ENCODE results near the gene CHP1. TPM values are rescaled to one million over a fixed set of nuclear protein-coding genes. Genes with fewer than 3 reads are reported as not detected.
A peak's percentile ranks its signal among the peaks of the same experiment; 100 is the strongest.
"Not testable (repeated sequence)": the region's sequence is repeated elsewhere in the genome, so short reads cannot be mapped to it uniquely, and the experiment has no call there.

The CHP1 gene
- total RNA-seq, 1 donor from 2014 or later = 133 TPM

- DNase-seq (ENCODE audit: low read depth) = no peak
These were observed 25.0 kb downstream of the CHP1 start for GRCh38 chr15:41256103-41256502.

- no peak for DNase-seq (ENCODE audit: low read depth)
These were observed 25.5 kb downstream of the CHP1 start for GRCh38 chr15:41256577-41257038.

GRCh38 chr15:41258750-41259471 is 27.8 kb downstream of the CHP1 start:
- DNase-seq (ENCODE audit: low read depth) = peak; percentile 46

DNA sequence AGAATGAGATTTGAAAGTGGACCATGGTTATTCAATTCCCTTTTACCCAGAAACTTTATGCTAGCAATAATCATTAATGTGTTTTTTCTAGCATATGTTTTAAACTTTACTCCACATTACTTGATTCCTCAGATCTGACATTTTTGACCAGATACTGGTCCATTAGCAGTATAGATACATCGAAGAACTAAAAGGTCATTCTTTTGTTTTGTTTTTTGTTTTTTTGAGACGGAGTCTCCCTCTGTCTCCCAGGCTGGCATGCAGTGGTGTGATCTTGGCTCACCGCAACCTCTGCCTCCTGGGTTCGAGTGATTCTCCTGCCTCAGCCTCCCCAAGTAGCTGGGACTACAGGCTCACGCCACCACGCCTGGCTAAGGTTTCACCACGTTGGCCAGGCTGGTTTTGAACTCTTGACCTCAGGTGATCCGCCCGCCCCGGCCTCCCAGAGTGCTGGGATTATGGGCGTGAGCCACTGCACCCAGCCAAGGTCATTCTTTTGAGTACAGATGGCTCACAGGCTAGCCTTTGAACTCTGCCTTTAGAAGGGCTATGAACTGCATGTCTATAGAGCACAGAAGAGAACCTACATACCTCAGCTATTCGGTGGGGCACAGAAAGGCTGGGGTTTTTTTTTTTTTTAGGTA is 28.6 kb downstream of the CHP1 start:
- DNase-seq (ENCODE audit: low read depth) = no peak

- not testable (repeated sequence) for DNase-seq (ENCODE audit: low read depth)
These were observed 29.9 kb downstream of the CHP1 start for GRCh38 chr15:41260924-41261323.

GRCh38 chr15:41262571-41262970 is 31.5 kb downstream of the CHP1 start:
- DNase-seq (ENCODE audit: low read depth) = no peak

- DNase-seq (ENCODE audit: low read depth) = no peak
These were observed 32.9 kb downstream of the CHP1 start for GRCh38 chr15:41263891-41264351.

GRCh38 chr15:41269887-41270286 is 38.8 kb downstream of the CHP1 start:
- DNase-seq (ENCODE audit: low read depth) = no peak

- DNase-seq (ENCODE audit: low read depth) = no peak
These were observed 45.8 kb downstream of the CHP1 start for GRCh38 chr15:41276831-41277230.

DNA sequence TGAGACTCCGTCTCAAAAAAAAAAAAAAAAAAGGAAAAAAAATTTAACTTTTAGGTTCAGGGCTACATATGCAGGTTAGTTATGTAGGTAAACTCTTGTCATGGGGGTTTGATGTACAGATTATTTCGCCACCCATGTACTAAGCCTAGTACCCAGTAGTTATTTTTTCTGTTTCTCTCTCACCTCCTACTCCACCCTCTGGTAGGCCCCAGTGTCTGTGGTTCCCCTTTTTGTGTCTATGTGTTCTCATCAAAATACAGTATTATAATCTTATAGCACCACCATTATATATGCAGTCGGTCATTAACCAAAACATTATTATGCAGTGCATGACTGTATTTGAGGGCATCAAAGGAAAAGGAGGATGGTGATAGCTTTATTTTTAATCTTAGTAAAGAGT is 47.3 kb downstream of the CHP1 start:
- DNase-seq (ENCODE audit: low read depth) = no peak

- no peak for DNase-seq (ENCODE audit: low read depth)
These were observed 48.6 kb downstream of the CHP1 start for GRCh38 chr15:41279535-41280283.

GRCh38 chr15:41281236-41281635 is 50.2 kb downstream of the CHP1 start:
- peak; percentile 9 for DNase-seq (ENCODE audit: low read depth)

- not testable (repeated sequence) for DNase-seq (ENCODE audit: low read depth)
These were observed 51.4 kb downstream of the CHP1 start for GRCh38 chr15:41282436-41282835.

DNA sequence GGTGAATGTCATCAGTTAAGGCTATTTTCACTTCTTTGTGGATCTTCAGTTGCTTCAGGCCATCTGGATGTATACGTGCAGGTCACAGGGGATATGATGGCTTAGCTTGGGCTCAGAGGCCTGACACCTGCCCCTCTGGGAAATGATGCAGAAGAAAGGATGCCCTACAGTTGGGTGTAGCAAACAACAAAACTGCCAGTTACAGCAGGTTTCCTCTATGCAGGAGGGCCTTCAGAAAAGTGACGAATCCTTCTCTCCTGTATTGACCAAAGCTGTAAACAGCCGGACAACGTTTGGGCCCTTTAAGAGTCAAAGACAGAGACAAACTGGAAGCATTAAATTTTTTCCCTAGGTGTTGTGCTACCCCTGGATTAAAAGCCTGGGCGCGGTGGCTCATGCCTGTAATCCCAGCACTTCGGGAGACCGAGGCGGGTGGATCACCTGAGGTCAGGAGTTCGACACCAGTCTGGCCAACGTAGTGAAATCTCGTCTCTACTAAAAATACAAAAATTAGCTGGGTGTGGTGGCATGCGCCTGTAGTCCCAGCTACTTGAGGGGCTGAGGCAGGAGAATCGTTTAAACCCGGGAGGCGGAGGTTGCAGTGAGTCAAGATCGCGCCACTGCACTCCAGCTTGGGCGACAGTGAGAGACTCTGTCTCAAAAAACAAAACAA is 52.0 kb downstream of the CHP1 start:
- DNase-seq (ENCODE audit: low read depth) = not testable (repeated sequence)

GRCh38 chr15:41283653-41284426 is 52.8 kb downstream of the CHP1 start:
- peak; percentile 99 for DNase-seq (ENCODE audit: low read depth)

DNA sequence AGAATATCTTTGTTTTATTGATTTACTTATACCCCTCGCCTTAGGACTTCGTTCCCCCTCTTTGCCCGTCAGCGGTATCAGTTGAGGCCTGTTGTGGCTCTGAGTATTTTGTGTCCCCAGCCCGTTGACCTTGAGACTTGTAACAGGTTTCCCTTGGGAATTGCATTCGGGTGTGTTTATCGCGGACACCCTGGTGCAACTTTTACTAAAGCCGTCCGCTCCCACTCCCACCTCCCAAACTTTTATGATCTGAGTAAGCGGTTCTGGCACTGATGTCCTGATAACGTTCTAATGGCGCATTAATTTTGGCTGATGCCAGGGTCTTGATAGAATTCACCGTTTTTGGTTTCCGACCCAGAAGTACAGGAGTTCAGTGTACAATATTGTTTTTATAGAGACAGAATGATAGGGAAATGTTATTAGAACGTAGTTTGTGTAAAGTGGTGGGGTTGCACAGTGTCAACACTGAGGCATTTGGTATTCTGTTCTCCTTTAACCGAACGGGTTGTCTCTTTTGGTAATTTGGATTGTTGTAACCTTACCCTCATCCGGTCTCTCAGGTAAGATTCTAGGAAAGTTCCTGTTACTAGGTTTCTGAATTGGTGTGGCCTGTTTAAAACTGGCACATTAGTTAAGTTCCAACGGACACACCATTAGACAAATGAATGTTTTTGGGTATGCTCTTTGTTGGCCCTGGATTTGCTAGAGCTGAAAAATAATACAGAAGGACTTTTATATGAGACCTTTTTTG is 53.5 kb downstream of the CHP1 start:
- peak; percentile 40 for DNase-seq (ENCODE audit: low read depth)

DNA sequence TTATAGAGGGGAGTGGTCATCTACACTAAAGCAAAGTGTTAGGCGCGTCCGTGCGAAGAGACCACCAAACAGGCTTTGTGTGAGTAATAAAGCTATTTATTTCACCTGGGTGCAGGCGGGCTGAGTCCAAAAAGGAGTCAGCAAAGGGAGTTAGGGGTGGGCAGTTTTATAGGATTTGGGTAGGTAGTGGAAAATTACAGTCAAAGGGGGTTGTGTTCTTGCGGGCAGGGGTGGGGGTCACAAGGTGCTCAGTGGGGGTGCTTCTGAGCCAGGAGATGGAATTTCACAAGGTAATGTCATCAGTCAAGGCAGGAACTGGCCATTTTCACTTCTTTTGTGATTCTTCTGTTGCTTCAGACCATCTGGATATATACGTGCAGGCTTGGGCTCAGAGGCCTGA is 54.2 kb downstream of the CHP1 start:
- no peak for DNase-seq (ENCODE audit: low read depth)

DNA sequence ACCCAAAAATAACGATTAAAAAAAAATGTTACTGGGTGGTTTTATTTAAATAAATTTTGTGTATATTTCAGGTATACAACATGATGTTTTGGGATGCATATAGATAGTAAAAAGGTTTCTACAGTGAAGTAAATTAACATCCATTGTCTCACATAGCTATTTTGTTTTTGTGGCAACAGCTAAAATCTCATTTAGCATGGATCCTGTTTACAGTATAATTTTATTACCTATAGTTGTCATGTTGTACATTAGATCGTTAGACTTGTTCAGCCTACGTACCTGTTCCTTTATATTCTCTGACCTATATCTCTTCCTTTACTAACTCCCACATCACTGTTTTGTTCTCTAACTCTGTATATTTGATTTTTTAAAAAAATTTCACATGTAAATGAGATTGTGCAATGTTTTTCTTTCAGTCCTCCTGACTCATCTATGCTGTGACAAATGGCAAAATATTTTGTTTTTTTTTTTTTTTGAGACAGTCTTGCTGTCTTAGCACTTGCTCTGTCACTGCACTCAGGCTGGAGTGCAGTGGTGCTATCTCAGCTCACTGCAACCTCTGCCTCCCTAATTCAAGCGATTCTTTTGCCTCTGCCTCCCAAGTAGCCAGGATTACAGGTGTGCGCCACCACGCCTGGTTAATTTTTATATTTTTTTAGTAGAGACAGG is 55.7 kb downstream of the CHP1 start:
- no peak for DNase-seq (ENCODE audit: low read depth)

DNA sequence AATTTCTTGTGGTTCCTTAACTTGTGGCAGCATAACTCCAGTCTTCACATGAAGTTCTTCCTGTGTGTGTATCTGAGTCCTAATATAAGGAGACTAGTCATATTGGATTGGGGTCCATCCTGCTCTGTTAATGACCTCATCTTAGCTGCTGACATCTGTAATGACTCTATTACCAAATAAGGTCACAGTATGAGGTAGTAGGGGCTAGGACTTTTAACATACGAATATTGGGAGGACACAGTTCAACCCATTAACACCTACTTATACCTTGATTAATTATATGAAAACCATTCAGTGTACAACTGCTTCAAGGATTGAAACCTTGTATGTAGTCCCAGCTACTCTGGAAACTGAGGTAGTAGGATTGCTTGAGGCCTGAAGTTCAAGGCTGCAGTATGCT is 57.4 kb downstream of the CHP1 start:
- DNase-seq (ENCODE audit: low read depth) = no peak
